PC-9 (cell line): ENCODE results near the gene SHISAL1. TPM values are rescaled to one million over a fixed set of nuclear protein-coding genes. Genes with fewer than 3 reads are reported as not detected.

Experiments used
- BruUV-seq: library from RNA; stranded (reverse); fragments of 400-500 nt; replicated peaks from 2 replicates; lab custom pipeline; 2021; lab: Mats Ljungman, UMichigan
- CTCF ChIA-PET: fragments of 300-600 bp; sonication (Branson Sonifier 250); formaldehyde crosslinking; loops from one replicate; lab custom pipeline; 2022; ENCODE audit warnings: antibody characterized with exemption; lab: Charles Lee
- POLR2A ChIA-PET: fragments of 300-600 bp; sonication (Branson Sonifier 250); formaldehyde crosslinking; loops from one replicate; lab custom pipeline; 2022; ENCODE audit warnings: antibody characterized with exemption; ENCODE audit not compliant: unreplicated experiment; lab: Charles Lee
- DNase-seq, 2 experiments: peaks; one replicate each; pipeline versions ENCODE4 v3.0.0 to v3.0.0-alpha.2; 2015 to 2022; ENCODE audit warnings: mixed read lengths in 1 of 2
- H2AFZ ChIP-seq: fragments of 200-600 bp; sonication (generic); 2 replicates; pipeline ENCODE4 v1.8.1; 2017; ENCODE audit warnings: antibody characterized with exemption
- H3F3A ChIP-seq: fragments of 200-600 bp; sonication (generic); 2 replicates; pipeline ENCODE4 v1.8.1; 2017; ENCODE audit warnings: antibody characterized with exemption, mild to moderate bottlenecking, low read depth; ENCODE audit not compliant: insufficient read depth
- H3K27ac ChIP-seq: fragments of 200-600 bp; sonication (generic); 2 replicates; pipeline ENCODE4 v1.6.1; 2016; ENCODE audit warnings: mixed run types
- H3K27me3 ChIP-seq: fragments of 200-600 bp; sonication (generic); 2 replicates; pipeline ENCODE4 v1.6.1; 2016; ENCODE audit warnings: low read depth, mixed run types; ENCODE audit not compliant: insufficient read depth
- H3K36me3 ChIP-seq: fragments of 200-600 bp; sonication (generic); 2 replicates; pipeline ENCODE4 v1.6.1; 2016; ENCODE audit warnings: low read depth, mixed run types
- H3K4me1 ChIP-seq: fragments of 200-600 bp; sonication (generic); replicated peaks from 2 replicates; pipeline ENCODE4 v1.6.1; 2016; ENCODE audit warnings: mixed run types; ENCODE audit not compliant: insufficient read depth
- H3K4me2 ChIP-seq: fragments of 200-600 bp; sonication (generic); 2 replicates; pipeline ENCODE4 v1.6.1; 2017; ENCODE audit warnings: mixed run types
- H3K4me3 ChIP-seq: fragments of 200-600 bp; sonication (generic); 2 replicates; pipeline ENCODE4 v1.6.1; 2016; ENCODE audit warnings: mixed run types
- H3K79me2 ChIP-seq: fragments of 200-600 bp; sonication (generic); 2 replicates; pipeline ENCODE4 v1.6.1; 2017; ENCODE audit warnings: low read depth, mixed run types
- H3K9me2 ChIP-seq: fragments of 200-600 bp; sonication (generic); 2 replicates; pipeline ENCODE4 v1.8.1; 2017; ENCODE audit warnings: mild to moderate bottlenecking; ENCODE audit not compliant: insufficient read depth
- H3K9me3 ChIP-seq: fragments of 200-600 bp; sonication (generic); 2 replicates; pipeline ENCODE4 v1.8.1; 2016; ENCODE audit warnings: low read depth; ENCODE audit not compliant: insufficient read depth
- H4K20me1 ChIP-seq: fragments of 200-600 bp; sonication (generic); 2 replicates; pipeline ENCODE4 v1.8.1; 2017; ENCODE audit not compliant: insufficient read depth
- CTCF ChIP-seq: fragments of 200-600 bp; sonication (generic); conservative IDR thresholded peaks from 2 replicates; pipeline ENCODE4 v1.6.1; 2017; ENCODE audit warnings: mixed run types, antibody characterized with exemption, mild to moderate bottlenecking, moderate library complexity
- EZH2 ChIP-seq: fragments of 200-600 bp; sonication (generic); IDR thresholded peaks from 2 replicates; pipeline ENCODE4 v1.8.0; 2017; ENCODE audit warnings: antibody characterized with exemption, low read depth
- intact Hi-C: fragments of 100-400 bp; cut with micrococcal nuclease; formaldehyde crosslinking; loops from one replicate; pipeline ENCODE4 v1.10.0; 2022; ENCODE audit not compliant: unreplicated experiment
- total RNA-seq: library from RNA; stranded (reverse); gene quantifications from 2 replicates; pipeline ENCODE4 v1.2.3, GENCODE V29; 2021

SHISAL1 gene
- total RNA-seq, 1 experiment from 2014 or later: 0.94 TPM

GRCh38 chr22:44348971-44349560 is 36.3 kb upstream of the SHISAL1 start:
- Histone ChIP-seq H3K27me3 (no peaks in the 10 kb centered on the region), H3F3A (peaks cover 11% of the 10 kb centered on the region), H3K27ac (no peak overlapping the region), H3K9me2 (no peaks in the 10 kb centered on the region), H3K9me3 (no peaks in the 10 kb centered on the region), H3K4me2 (no peak overlapping the region), H2AFZ (no peak overlapping the region), H4K20me1 (no peaks in the 10 kb centered on the region), H3K79me2 (no peaks in the 10 kb centered on the region), H3K4me1 (peaks cover 22% of the 10 kb centered on the region), H3K4me3 (no peak overlapping the region), H3K36me3 (no peaks in the 10 kb centered on the region)
- ChIA-PET CTCF (no interaction called here), POLR2A (no interaction called here)
- intact Hi-C loops: no loop called here
- DNase-seq: no peak
- no TSS peak for BruUV-seq
- TF ChIP-seq CTCF (no peak), EZH2 (no peak)

- intact Hi-C loops: no loop called here
- no peak for DNase-seq
- Histone ChIP-seq H3K4me3 (no peak overlapping the region), H3K9me3 (no peaks in the 10 kb centered on the region), H4K20me1 (no peaks in the 10 kb centered on the region), H3K79me2 (no peaks in the 10 kb centered on the region), H3K27me3 (no peaks in the 10 kb centered on the region), H3K36me3 (no peaks in the 10 kb centered on the region), H3K4me1 (peaks cover 18% of the 10 kb centered on the region), H3K27ac (no peak overlapping the region), H3F3A (peaks cover 11% of the 10 kb centered on the region), H3K4me2 (no peak overlapping the region), H2AFZ (no peak overlapping the region), H3K9me2 (no peaks in the 10 kb centered on the region)
- BruUV-seq: no TSS peak
- no peak for TF ChIP-seq CTCF
- TF ChIP-seq EZH2: no peak
- CTCF ChIA-PET: no interaction called here
- POLR2A ChIA-PET: no interaction called here
Observed at GRCh38 chr22:44347549-44347948, 34.8 kb upstream of the SHISAL1 start.

DNA sequence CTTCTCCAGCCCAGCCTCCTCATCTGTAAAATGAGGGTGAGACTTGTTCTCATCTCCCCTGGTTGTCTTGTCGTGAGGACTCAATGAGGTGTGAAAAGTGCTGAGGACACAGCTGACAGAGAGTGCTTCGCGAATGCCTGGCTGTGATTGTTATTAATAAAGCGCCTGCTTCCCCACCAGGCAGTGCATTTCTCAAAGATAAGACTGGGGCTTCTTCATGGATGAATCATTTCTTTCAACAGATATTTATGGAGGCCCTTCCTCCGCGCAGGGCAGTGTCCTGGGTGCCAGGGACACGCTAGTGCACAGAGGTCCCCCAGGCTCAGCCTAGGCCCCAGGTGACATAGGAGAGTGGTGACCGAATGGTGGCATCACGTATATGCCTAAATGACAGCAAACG is 34.3 kb upstream of the SHISAL1 start:
- Histone ChIP-seq H3K36me3 (no peaks in the 10 kb centered on the region), H3K4me2 (no peak overlapping the region), H3K4me1 (peaks cover 13% of the 10 kb centered on the region), H3K27me3 (no peaks in the 10 kb centered on the region), H2AFZ (no peak overlapping the region), H4K20me1 (no peaks in the 10 kb centered on the region), H3K79me2 (no peaks in the 10 kb centered on the region), H3K27ac (no peak overlapping the region), H3F3A (peaks cover 13% of the 10 kb centered on the region), H3K4me3 (no peak overlapping the region), H3K9me2 (no peaks in the 10 kb centered on the region), H3K9me3 (no peaks in the 10 kb centered on the region)
- intact Hi-C loops: no loop called here
- ChIA-PET POLR2A (no interaction called here), CTCF (no interaction called here)
- BruUV-seq: no TSS peak
- no peak for DNase-seq
- TF ChIP-seq CTCF (no peak), EZH2 (no peak)
